NCI-H2081 (cell line): ENCODE measurements around the gene MISP.

Experiments used
- DNase-seq, 2 experiments: peaks; one replicate each; lab custom pipeline; 2025; lab: John Stamatoyannopoulos, UW

Gene MISP

GRCh38 chr19:772730-773436 is 22.0 kb downstream of the MISP start:
- DNase-seq, result no peak

GRCh38 chr19:776549-776948 is 25.6 kb downstream of the MISP start:
- DNase-seq, result no peak

GRCh38 chr19:778910-779653 is 28.2 kb downstream of the MISP start:
- no peak for DNase-seq

GRCh38 chr19:780935-781334 is 30.0 kb downstream of the MISP start:
- DNase-seq, result no peak

GRCh38 chr19:781800-782184 is 30.9 kb downstream of the MISP start:
- no peak for DNase-seq

GRCh38 chr19:782185-782877 is 31.4 kb downstream of the MISP start:
- no peak for DNase-seq

GRCh38 chr19:782878-783668 is 32.2 kb downstream of the MISP start:
- no peak for DNase-seq

GRCh38 chr19:784541-784940 is 33.6 kb downstream of the MISP start:
- no peak for DNase-seq

- DNase-seq, result no peak
Measured at GRCh38 chr19:787536-787935, 36.6 kb downstream of the MISP start.

- no peak for DNase-seq
Measured at GRCh38 chr19:788686-788982, 37.7 kb downstream of the MISP start.

GRCh38 chr19:788983-789700 is 38.2 kb downstream of the MISP start:
- DNase-seq, result no peak

- no peak for DNase-seq
Measured at GRCh38 chr19:789701-790060, 38.8 kb downstream of the MISP start.

GRCh38 chr19:791007-791566 is 40.2 kb downstream of the MISP start:
- DNase-seq, result no peak

GRCh38 chr19:791567-792305 is 40.8 kb downstream of the MISP start:
- DNase-seq, result no peak

GRCh38 chr19:792306-792885 is 41.5 kb downstream of the MISP start:
- DNase-seq, result no peak

GRCh38 chr19:793806-794205 is 42.9 kb downstream of the MISP start:
- no peak for DNase-seq

GRCh38 chr19:795073-795611 is 44.2 kb downstream of the MISP start:
- DNase-seq, result no peak

GRCh38 chr19:795691-796581 is 45.0 kb downstream of the MISP start:
- no peak for DNase-seq
